ENCODE data around the gene STK32A.

GRCh38 chr5:147359581-147359980 is 124.8 kb downstream of the STK32A start:
- TF ChIP-seq CTCF (IDR thresholded peaks at IDR 0.05 in 4 of 5, conservative IDR thresholded peaks at IDR 0.05 in 1 of 5) (no peak), POLR2A (IDR thresholded peaks at IDR 0.05) (no peak)
